GM15510 (cell line): ENCODE results near the gene NCK1.

Source experiments
- POLR2A ChIP-seq: IDR thresholded peaks from 3 replicates; pipeline ENCODE4 v1.6.1; 2011; ENCODE audit warnings: borderline replicate concordance; ENCODE audit not compliant: insufficient read length; ENCODE audit errors: extremely low read depth

Gene NCK1

GRCh38 chr3:136844724-136845123 lies 17.3 kb upstream of the NCK1 start:
- TF ChIP-seq POLR2A = no peak

- TF ChIP-seq POLR2A = no peak
Measured at GRCh38 chr3:136852180-136852579, 9.8 kb upstream of the NCK1 start.

GRCh38 chr3:136856665-136857064 lies 5.3 kb upstream of the NCK1 start:
- TF ChIP-seq POLR2A = no peak

- no peak for TF ChIP-seq POLR2A
Measured at GRCh38 chr3:136858381-136858780, 3.6 kb upstream of the NCK1 start.

GRCh38 chr3:136860541-136860940 lies 1.5 kb upstream of the NCK1 start:
- no peak for TF ChIP-seq POLR2A

- no peak for TF ChIP-seq POLR2A
Measured at GRCh38 chr3:136862617-136863322, 762 bp downstream of the NCK1 start.

- TF ChIP-seq POLR2A = no peak
Measured at GRCh38 chr3:136869282-136869681, 7.3 kb downstream of the NCK1 start.

GRCh38 chr3:136882571-136882970 lies 20.6 kb downstream of the NCK1 start:
- no peak for TF ChIP-seq POLR2A

GRCh38 chr3:136883967-136884720 lies 22.1 kb downstream of the NCK1 start:
- no peak for TF ChIP-seq POLR2A

GRCh38 chr3:136885357-136886213 lies 23.6 kb downstream of the NCK1 start:
- no peak for TF ChIP-seq POLR2A

GRCh38 chr3:136889947-136890346 lies 27.9 kb downstream of the NCK1 start:
- TF ChIP-seq POLR2A = no peak

GRCh38 chr3:136891934-136892855 lies 30.2 kb downstream of the NCK1 start:
- TF ChIP-seq POLR2A = no peak

- no peak for TF ChIP-seq POLR2A
Measured at GRCh38 chr3:136893848-136894443, 31.9 kb downstream of the NCK1 start.

- no peak for TF ChIP-seq POLR2A
Measured at GRCh38 chr3:136898549-136898948, 36.5 kb downstream of the NCK1 start.
